Stimulated activated CD4-positive, alpha-beta T cell treated with anti-CD3 and anti-CD28 coated beads, Interleukin-4, amount 100 ng/mL, for 1 hour (primary cell): ENCODE results near the gene ZNF442.
"Not testable (repeated sequence)": the region's sequence is repeated elsewhere in the genome, so short reads cannot be mapped to it uniquely, and the experiment has no call there.

Experiments
- DNase-seq: peaks from one replicate; pipeline ENCODE4 v3.0.0-alpha.2; 2020

Gene ZNF442

DNA sequence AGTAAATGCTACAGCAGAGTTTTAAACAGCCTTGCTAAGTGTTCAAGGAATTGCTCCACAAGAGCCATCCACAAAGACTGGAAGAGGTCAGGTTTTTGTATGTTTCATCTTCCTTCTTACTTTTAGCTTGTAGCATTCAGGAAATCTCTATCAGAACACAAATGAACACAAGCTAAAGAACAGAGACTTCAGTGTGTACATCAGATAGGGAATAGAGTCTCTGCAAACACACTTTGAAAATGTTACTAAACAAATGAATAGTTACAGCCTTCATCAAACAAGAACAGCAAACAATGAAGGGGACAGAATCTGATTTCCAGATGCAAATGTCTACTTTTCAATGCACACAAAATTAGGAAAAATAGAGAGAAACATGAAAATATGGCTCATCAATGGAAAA, 39.8 kb downstream of the ZNF442 start:
- no peak for DNase-seq

- no peak for DNase-seq
These were observed 46.6 kb downstream of the ZNF442 start for GRCh38 chr19:12318782-12319413.

- DNase-seq: no peak
These were observed 50.9 kb downstream of the ZNF442 start for GRCh38 chr19:12314553-12314952.

- not testable (repeated sequence) for DNase-seq
These were observed 56.6 kb downstream of the ZNF442 start for GRCh38 chr19:12308891-12309290.
